B cell (primary cell): ENCODE results near the gene UNC79. TPM values are rescaled to one million over a fixed set of nuclear protein-coding genes. Genes with fewer than 3 reads are reported as not detected.

Source experiments
- ATAC-seq: fragments of 200-7000 bp; cut with Tn5 transposase; one replicate; pipeline ENCODE4 v1.10.0; 2021; ENCODE audit warnings: low read depth, mild to moderate bottlenecking, moderate number of reproducible peaks, moderate library complexity
- CTCF ChIA-PET: fragments of 350-600 bp; sonication (Branson Sonifier 250); formaldehyde crosslinking; loops from one replicate; lab custom pipeline; 2021; ENCODE audit warnings: antibody characterized with exemption, inconsistent platforms; lab: Charles Lee
- POLR2A ChIA-PET: fragments of 350-600 bp; sonication (Branson Sonifier 250); formaldehyde crosslinking; loops from one replicate; lab custom pipeline; 2021; ENCODE audit warnings: antibody characterized with exemption; lab: Charles Lee
- DNase-seq: peaks from one replicate; pipeline ENCODE4 v3.0.0; 2013
- H2AFZ ChIP-seq: 2 replicates; pipeline ENCODE4 v1.6.1; 2012; ENCODE audit warnings: mild to moderate bottlenecking, low read depth, low read length; ENCODE audit not compliant: insufficient read depth, poor library complexity, severe bottlenecking
- H3K27ac ChIP-seq, 2 donors: 1 replicate in 1 of 2; 2 replicates in 1 of 2; pipeline ENCODE4 v1.5.1; 2012 to 2013; ENCODE audit warnings: low read length in 2 of 2, mild to moderate bottlenecking in 2 of 2, moderate library complexity in 1 of 2
- H3K27me3 ChIP-seq, 4 experiments: fragments of 200-600 bp in 1 of 4; sonication (generic) in 1 of 4; replicated peaks in 1 of 4; 1 replicate in 2 of 4; 2 replicates in 2 of 4; pipeline versions ENCODE4 v1.6.1 to v1.7.0; 2013 to 2016; ENCODE audit warnings: low read length in 3 of 4, mild to moderate bottlenecking in 2 of 4, mixed read lengths in 1 of 4, moderate library complexity in 1 of 4; ENCODE audit not compliant: insufficient read depth in 4 of 4, control insufficient read depth in 3 of 4; ENCODE audit errors: control extremely low read depth in 1 of 4
- H3K36me3 ChIP-seq, 2 experiments: replicated peaks in 1 of 2; 1 replicate in 1 of 2; 2 replicates in 1 of 2; pipeline versions ENCODE4 v1.6.1 to v1.7.1; 2013; ENCODE audit warnings: low read length in 1 of 2; ENCODE audit not compliant: insufficient read depth in 2 of 2, control insufficient read depth in 1 of 2; ENCODE audit errors: control extremely low read depth in 1 of 2, extremely low read depth in 1 of 2
- H3K4me1 ChIP-seq, 2 donors: fragments of 200-600 bp in 1 of 2; sonication (generic) in 1 of 2; 1 replicate in 1 of 2; 2 replicates in 1 of 2; pipeline versions ENCODE4 v1.5.1 to v1.6.1; 2013 to 2017; ENCODE audit warnings: low read length in 2 of 2; ENCODE audit not compliant: control insufficient read depth in 2 of 2, insufficient read depth in 2 of 2
- H3K4me2 ChIP-seq: replicated peaks from 2 replicates; pipeline ENCODE3; 2012; ENCODE audit warnings: mild to moderate bottlenecking, low read depth, low read length; ENCODE audit not compliant: poor library complexity, severe bottlenecking
- H3K4me3 ChIP-seq, 5 experiments: fragments of 200-600 bp in 1 of 5; sonication (generic) in 1 of 5; 1 replicate in 3 of 5; 2 replicates in 2 of 5; pipeline versions ENCODE4 v1.5.1 to v1.7.0; 2011 to 2016; ENCODE audit warnings: low read length in 4 of 5, mild to moderate bottlenecking in 4 of 5, low read depth in 2 of 5, control low read depth in 1 of 5, moderate library complexity in 1 of 5; ENCODE audit not compliant: insufficient read depth in 1 of 5; ENCODE audit errors: control extremely low read depth in 1 of 5, extremely low read depth in 1 of 5
- H3K79me2 ChIP-seq: fragments of 200-600 bp; sonication (generic); one replicate; pipeline ENCODE4 v1.6.0; 2016; ENCODE audit warnings: low read length; ENCODE audit not compliant: control insufficient read depth, insufficient read depth
- H3K9ac ChIP-seq: fragments of 200-600 bp; sonication (generic); 2 replicates; pipeline ENCODE4 v1.6.1; 2017; ENCODE audit warnings: mild to moderate bottlenecking, low read length, moderate library complexity
- H3K9me3 ChIP-seq, 3 donors: one replicate each; pipeline versions ENCODE4 v1.6.1 to v1.7.1; 2013; ENCODE audit warnings: low read length in 2 of 3; ENCODE audit not compliant: control insufficient read depth in 2 of 3, insufficient read depth in 1 of 3; ENCODE audit errors: control extremely low read depth in 1 of 3
- H4K20me1 ChIP-seq: 2 replicates; pipeline ENCODE4 v1.6.0; 2012; ENCODE audit warnings: mild to moderate bottlenecking, low read length; ENCODE audit not compliant: insufficient read depth, control insufficient read depth, poor library complexity, severe bottlenecking
- H3K27ac Mint-ChIP-seq: one replicate; pipeline ENCODE4 v1.8.0; 2021; ENCODE audit warnings: mixed read lengths
- H3K27me3 Mint-ChIP-seq: one replicate; pipeline ENCODE4 v1.8.0; 2021; ENCODE audit warnings: mixed read lengths
- H3K4me1 Mint-ChIP-seq: one replicate; pipeline ENCODE4 v1.8.0; 2021; ENCODE audit warnings: mixed read lengths
- H3K4me3 Mint-ChIP-seq: one replicate; pipeline ENCODE4 v1.8.0; 2021; ENCODE audit warnings: mixed read lengths
- H3K9me3 Mint-ChIP-seq: one replicate; pipeline ENCODE4 v1.8.0; 2022; ENCODE audit warnings: mixed read lengths; ENCODE audit not compliant: insufficient read depth
- CTCF ChIP-seq: fragments of 200-600 bp; IDR thresholded peaks from one replicate; pipeline ENCODE4 v1.8.0; 2022; ENCODE audit warnings: antibody characterized with exemption, mild to moderate bottlenecking
- EZH2 ChIP-seq: IDR thresholded peaks from 2 replicates; pipeline ENCODE4 v1.6.1; 2012; ENCODE audit warnings: borderline replicate concordance, low read depth, mild to moderate bottlenecking, moderate library complexity, low read length; ENCODE audit not compliant: insufficient read depth, poor library complexity, severe bottlenecking
- WGBS: methylation state at CpG from one replicate; pipeline ENCODE4 v1.1.5; 2013; ENCODE audit warnings: missing lambda C conversion rate; ENCODE audit not compliant: insufficient coverage; 5-methylcytosine and 5-hydroxymethylcytosine counted together
- intact Hi-C: fragments of 100-400 bp; cut with micrococcal nuclease; formaldehyde crosslinking; loops from one replicate; pipeline ENCODE4 v1.10.0; 2022
- polyA plus RNA-seq: library from polyadenylated mRNA; depleted of rRNA; stranded (reverse); fragments of >200 nt; gene quantifications from 2 replicates; pipeline ENCODE4 v1.2.3, GENCODE V29; 2012
- total RNA-seq, 2 donors: library from RNA; stranded (reverse); fragments of 120-200 nt in 1 of 2; gene quantifications; 1 replicate in 1 of 2; 2 replicates in 1 of 2; pipeline versions ENCODE4 v1.2.3 to v1.2.4, GENCODE V29; 2013 to 2022

Gene UNC79
- total and polyA plus RNA-seq, 2 donors (not counting 1 experiment from before 2014, with no cell fraction given): 0.04 to 0.15 TPM

GRCh38 chr14:93674343-93674742 lies 243.6 kb downstream of the UNC79 start:
- Histone ChIP-seq H4K20me1 (no peaks in the 10 kb centered on the region), H3K4me2 (no peak overlapping the region), H3K9me3 (no peaks in the 10 kb centered on the region), H3K79me2 (no peaks in the 10 kb centered on the region), H3K27ac (no peak overlapping the region), H3K4me3 (no peak overlapping the region), H3K9ac (no peak overlapping the region), H3K27me3 (no peaks in the 10 kb centered on the region), H3K4me1 (no peaks in the 10 kb centered on the region), H3K36me3 (no peaks in the 10 kb centered on the region), H2AFZ (no peak overlapping the region)
- DNase-seq: no peak
- intact Hi-C loops: no loop called here
- no peak for ATAC-seq
- Mint-ChIP-seq H3K4me3 (no peak overlapping the region), H3K27me3 (peaks cover 15% of the 10 kb centered on the region), H3K4me1 (no peaks in the 10 kb centered on the region), H3K9me3 (no peaks in the 10 kb centered on the region), H3K27ac (no peak overlapping the region)
- WGBS: 78% methylated on average over 1 of the region's 1 CpG
- CTCF ChIA-PET: no interaction called here
- TF ChIP-seq CTCF: no peak
- no peak for TF ChIP-seq EZH2
- POLR2A ChIA-PET: no interaction called here

GRCh38 chr14:93675651-93676050 lies 244.9 kb downstream of the UNC79 start:
- H3K27ac ChIP-seq: no peak overlapping the region
- no peaks in the 10 kb centered on the region for H3K4me1 ChIP-seq
- Mint-ChIP-seq H3K27me3 (peaks cover 17% of the 10 kb centered on the region), H3K9me3 (no peaks in the 10 kb centered on the region), H3K4me1 (no peaks in the 10 kb centered on the region), H3K27ac (no peak overlapping the region), H3K4me3 (no peak overlapping the region)
- H3K27me3 ChIP-seq: no peaks in the 10 kb centered on the region
- no peak overlapping the region for H2AFZ ChIP-seq
- TF ChIP-seq CTCF (no peak), EZH2 (no peak)
- intact Hi-C loops: no loop called here
- H3K4me2 ChIP-seq: no peak overlapping the region
- H3K9me3 ChIP-seq: no peaks in the 10 kb centered on the region
- no peak overlapping the region for H3K9ac ChIP-seq
- POLR2A ChIA-PET: no interaction called here
- CTCF ChIA-PET: no interaction called here
- no peaks in the 10 kb centered on the region for H3K36me3 ChIP-seq
- ATAC-seq (no peak), DNase-seq (no peak)
- H4K20me1 ChIP-seq: no peaks in the 10 kb centered on the region
- H3K79me2 ChIP-seq: no peaks in the 10 kb centered on the region
- H3K4me3 ChIP-seq: no peak overlapping the region
